Kidney (tissue), 14 donors: ENCODE results near the gene DUSP5. TPM values are rescaled to one million over a fixed set of nuclear protein-coding genes. Genes with fewer than 3 reads are reported as not detected.

Experiments
- DNase-seq, 5 donors: peaks; one replicate each; pipeline ENCODE4 v3.0.0-alpha.2; 2013 to 2020
- FAIRE-seq: peaks from 2 replicates; lab custom pipeline; 2012; peaks lifted over from hg19 to GRCh38; lab: Jason Lieb, UNC
- H3K27ac ChIP-seq, 2 donors: one replicate each; pipeline ENCODE4 v1.7.0; 2013; ENCODE audit warnings: low read depth in 2 of 2, low read length in 2 of 2, inconsistent platforms in 1 of 2
- H3K27me3 ChIP-seq: one replicate; pipeline ENCODE4 v1.7.1; 2013; ENCODE audit warnings: low read length, inconsistent platforms; ENCODE audit not compliant: control insufficient read depth, insufficient read depth
- H3K36me3 ChIP-seq, 3 donors: one replicate each; pipeline versions ENCODE4 v1.7.0 to v1.7.1; 2013; ENCODE audit warnings: low read length in 3 of 3, control low read depth in 1 of 3, inconsistent platforms in 1 of 3; ENCODE audit not compliant: insufficient read depth in 3 of 3, control insufficient read depth in 2 of 3
- H3K4me1 ChIP-seq, 3 donors: one replicate each; pipeline versions ENCODE4 v1.7.0 to v1.7.1; 2013; ENCODE audit warnings: low read length in 3 of 3, inconsistent platforms in 1 of 3, low read depth in 1 of 3; ENCODE audit not compliant: control insufficient read depth in 2 of 3, insufficient read depth in 2 of 3
- H3K4me3 ChIP-seq, 3 donors: one replicate each; pipeline versions ENCODE4 v1.7.0 to v1.8.1; 2013; ENCODE audit warnings: low read length in 3 of 3, control low read depth in 1 of 3, inconsistent platforms in 1 of 3
- H3K9ac ChIP-seq, 3 donors: one replicate each; pipeline versions ENCODE4 v1.7.0 to v1.7.1; 2013; ENCODE audit warnings: low read length in 3 of 3, control low read depth in 1 of 3, inconsistent platforms in 1 of 3
- H3K9me3 ChIP-seq, 3 donors: one replicate each; pipeline versions ENCODE4 v1.7.0 to v1.7.1; 2013; ENCODE audit warnings: low read length in 3 of 3, control low read depth in 1 of 3, inconsistent platforms in 1 of 3; ENCODE audit not compliant: control insufficient read depth in 2 of 3, insufficient read depth in 1 of 3
- intact Hi-C: fragments of 100-400 bp; cut with DNase I; formaldehyde crosslinking; loops from one replicate; pipeline ENCODE4 v1.11.1; 2022
- polyA plus RNA-seq: library from polyadenylated mRNA; stranded (reverse); fragments of 350-450 nt; fragmentation: Illumina TruSeq; extraction: RNeasy Lipid Tissue Mini Kit (QIAGEN cat#74804); gene quantifications from one replicate; pipeline ENCODE4 v1.2.3, GENCODE V29; 2014; ENCODE audit warnings: low read depth, low replicate concordance; ENCODE audit not compliant: insufficient read depth
- total RNA-seq: library from RNA; stranded (reverse); fragmentation: NEBNext Ultra II Directional; extraction: Animal tissue kit (Norgen Biotek cat#: 25700); gene quantifications from one replicate; pipeline ENCODE4 v1.2.1, GENCODE V29; 2021
- TF ChIP-seq, protein P1 (sequence below): IDR thresholded peaks from 3 replicates; pipeline ENCODE4 v1.5.1; 2012; ENCODE audit warnings: mild to moderate bottlenecking, moderate library complexity, borderline replicate concordance; ENCODE audit not compliant: insufficient read depth; ENCODE audit errors: extremely low read depth
- donor health status: control.
- donor health status: control.
- donor health status: control.
- donor health status: control.
- donor health status: control.
- donor health status: DM: yes; HTN: yes; CAD: no.
- donor health status: Normal renal cell carcinoma (clear cell type).

Gene DUSP5
- total and polyA plus RNA-seq, 2 donors from 2014 or later: 9.0 to 23.7 TPM

DNA sequence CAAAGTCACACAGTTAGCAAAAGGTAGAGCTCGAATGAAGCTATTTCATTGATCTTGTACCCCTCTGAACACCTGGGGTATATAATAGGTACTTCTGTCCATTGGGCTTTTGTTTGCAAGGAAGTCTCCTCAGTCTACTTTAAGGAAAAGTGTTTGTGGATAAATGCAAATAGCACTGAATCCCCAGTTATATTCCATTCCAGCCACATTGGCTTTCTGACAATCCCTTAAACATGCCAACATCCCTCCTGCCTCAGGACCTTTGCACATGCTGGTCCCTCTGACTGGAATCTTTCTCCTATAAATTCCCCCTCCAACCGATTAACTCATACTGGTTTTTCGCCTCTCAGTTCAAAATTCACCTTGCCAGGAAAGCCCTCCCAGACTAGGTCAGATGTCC is 17.1 kb downstream of the DUSP5 start:
- Histone ChIP-seq H3K4me3 (no peak overlapping the region), H3K9ac (no peak overlapping the region), H3K4me1 (no peaks in the 10 kb centered on the region), H3K27me3 (no peaks in the 10 kb centered on the region), H3K9me3 (no peaks in the 10 kb centered on the region), H3K27ac (no peak overlapping the region), H3K36me3 (peaks cover 0 to 3% (median 0%) of the 10 kb centered on the region in 3 donors)
- intact Hi-C loops: no loop called here
- FAIRE-seq (no peak), DNase-seq (no peak)
- TF ChIP-seq, protein P1, sequence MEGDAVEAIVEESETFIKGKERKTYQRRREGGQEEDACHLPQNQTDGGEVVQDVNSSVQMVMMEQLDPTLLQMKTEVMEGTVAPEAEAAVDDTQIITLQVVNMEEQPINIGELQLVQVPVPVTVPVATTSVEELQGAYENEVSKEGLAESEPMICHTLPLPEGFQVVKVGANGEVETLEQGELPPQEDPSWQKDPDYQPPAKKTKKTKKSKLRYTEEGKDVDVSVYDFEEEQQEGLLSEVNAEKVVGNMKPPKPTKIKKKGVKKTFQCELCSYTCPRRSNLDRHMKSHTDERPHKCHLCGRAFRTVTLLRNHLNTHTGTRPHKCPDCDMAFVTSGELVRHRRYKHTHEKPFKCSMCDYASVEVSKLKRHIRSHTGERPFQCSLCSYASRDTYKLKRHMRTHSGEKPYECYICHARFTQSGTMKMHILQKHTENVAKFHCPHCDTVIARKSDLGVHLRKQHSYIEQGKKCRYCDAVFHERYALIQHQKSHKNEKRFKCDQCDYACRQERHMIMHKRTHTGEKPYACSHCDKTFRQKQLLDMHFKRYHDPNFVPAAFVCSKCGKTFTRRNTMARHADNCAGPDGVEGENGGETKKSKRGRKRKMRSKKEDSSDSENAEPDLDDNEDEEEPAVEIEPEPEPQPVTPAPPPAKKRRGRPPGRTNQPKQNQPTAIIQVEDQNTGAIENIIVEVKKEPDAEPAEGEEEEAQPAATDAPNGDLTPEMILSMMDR: no peak

DNA sequence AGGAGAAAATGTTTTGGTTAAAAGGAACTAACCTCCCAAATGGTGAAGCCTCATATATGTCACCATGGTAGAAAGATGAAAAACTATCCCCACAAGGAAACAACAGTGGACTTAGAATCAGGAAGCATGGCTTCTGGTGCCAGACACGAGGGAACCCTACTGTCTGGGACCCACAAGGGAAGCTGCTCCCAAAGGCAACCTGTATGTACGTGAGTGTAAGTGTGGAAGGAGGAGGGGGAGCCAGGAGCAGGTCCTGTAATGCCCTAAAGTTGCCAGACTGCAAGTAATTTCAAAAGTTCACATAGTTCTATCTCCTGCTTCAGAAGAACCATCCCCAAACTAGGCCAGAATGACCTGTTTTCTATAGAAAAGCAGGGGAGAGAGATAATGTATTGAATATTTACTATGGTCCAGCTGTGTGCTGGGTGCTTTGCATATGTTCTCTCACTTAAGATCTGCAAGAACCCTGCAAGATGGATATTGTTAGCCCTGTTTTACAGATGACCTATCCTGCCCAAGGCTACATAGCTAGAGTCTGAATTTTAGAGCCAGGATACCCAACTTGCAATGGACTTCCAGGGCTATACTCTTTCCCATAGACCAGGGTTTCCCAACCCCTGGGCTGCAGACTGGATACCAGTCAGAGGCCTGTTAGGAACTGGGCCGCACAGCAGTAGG is 19.2 kb downstream of the DUSP5 start:
- Histone ChIP-seq H3K9me3 (no peaks in the 10 kb centered on the region), H3K27me3 (no peaks in the 10 kb centered on the region), H3K27ac (no peak overlapping the region), H3K4me1 (no peaks in the 10 kb centered on the region), H3K9ac (no peak overlapping the region), H3K4me3 (no peak overlapping the region), H3K36me3 (no peaks in the 10 kb centered on the region)
- intact Hi-C loops: no loop called here
- TF ChIP-seq, protein P1: no peak
- FAIRE-seq: no peak
- no peak for DNase-seq

DNA sequence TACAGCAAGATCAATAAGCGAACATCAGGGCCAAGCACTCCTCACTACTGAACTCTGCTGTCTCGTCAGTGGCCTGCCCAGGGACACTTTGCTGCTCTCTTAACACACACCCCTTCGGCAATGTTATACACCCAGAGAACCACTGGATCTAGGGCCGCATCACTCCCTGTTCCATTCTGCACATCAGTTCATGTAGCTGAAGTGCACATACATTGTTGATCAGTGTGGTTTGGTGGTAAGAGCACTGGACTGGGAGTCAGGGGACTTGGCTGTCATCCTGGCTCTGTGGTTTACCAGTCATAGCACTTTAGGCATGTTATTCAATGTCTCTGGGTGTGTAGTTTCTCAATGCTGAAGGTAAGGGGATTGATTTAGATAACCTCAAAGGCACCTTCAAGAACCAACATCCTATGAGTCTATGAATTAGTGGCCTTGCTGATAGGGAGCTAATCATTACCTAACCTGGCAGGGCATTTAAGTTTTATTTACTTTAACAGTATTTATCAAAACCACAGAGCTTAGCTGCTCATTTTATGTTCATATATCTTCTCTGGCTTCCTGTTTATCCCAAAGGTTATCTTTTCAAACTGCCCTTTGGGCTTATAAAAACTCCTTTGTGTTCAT is 24.8 kb downstream of the DUSP5 start:
- FAIRE-seq (no peak), DNase-seq (no peak)
- Histone ChIP-seq H3K36me3 (no peaks in the 10 kb centered on the region), H3K4me3 (no peak overlapping the region), H3K27ac (no peak overlapping the region), H3K27me3 (no peaks in the 10 kb centered on the region), H3K4me1 (peaks cover 0 to 3% (median 0%) of the 10 kb centered on the region in 3 donors), H3K9ac (no peak overlapping the region), H3K9me3 (no peaks in the 10 kb centered on the region)
- intact Hi-C loops: no loop called here
- TF ChIP-seq, protein P1: no peak
